Measurements from ENCODE around the gene EBPL. TPM values are rescaled to one million over a fixed set of nuclear protein-coding genes. Genes with fewer than 3 reads are reported as not detected.

The EBPL gene
- total and polyA plus RNA-seq, 2 of the 4 experiments (the other 2 are of a cell fraction): 57.9 to 65.3 TPM

DNA sequence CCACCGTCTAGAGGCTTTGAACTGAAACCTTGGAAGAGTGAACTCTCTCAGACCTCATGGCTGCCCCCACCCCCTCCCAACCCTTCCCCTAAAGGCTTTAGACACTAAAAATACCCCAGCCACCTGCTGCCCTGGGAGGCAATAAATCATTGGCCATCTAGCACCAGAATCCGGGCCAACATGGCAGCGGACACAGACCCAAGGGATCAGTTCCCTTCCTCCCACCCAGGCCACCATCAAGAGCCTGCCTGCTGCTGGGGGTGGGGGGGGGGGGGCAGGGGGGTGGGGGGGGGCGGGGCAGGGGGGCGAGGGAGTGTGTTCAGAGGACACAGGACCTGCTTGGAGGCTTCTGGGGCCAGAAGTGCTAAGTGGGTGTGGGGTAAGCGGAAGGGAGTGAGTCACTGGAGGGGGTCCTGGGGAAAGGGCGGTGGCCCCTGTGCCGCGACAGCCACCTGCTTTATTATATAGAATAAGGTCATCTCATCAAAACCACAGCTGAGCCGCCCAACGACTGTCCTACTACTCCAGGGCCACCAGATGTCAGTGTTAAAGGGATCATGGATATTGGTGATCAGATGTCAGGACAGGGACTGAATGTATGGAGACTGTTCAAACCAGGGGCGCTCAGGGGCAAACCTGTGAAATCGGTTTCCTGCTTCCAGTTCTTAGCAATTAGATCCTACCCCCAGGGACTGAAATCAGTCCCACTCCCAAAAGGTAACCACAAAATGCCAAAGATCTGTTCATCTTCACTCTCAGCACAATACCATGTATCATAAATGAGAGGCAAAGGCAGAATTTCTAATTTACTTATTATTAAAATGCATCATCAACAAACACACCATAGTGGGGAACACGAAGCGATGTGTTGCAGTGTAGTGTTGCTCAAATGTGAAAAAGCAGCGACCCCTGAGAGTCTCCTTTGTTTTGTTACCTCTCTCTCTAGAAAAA, 38.7 kb downstream of the EBPL start:
- Histone ChIP-seq H2BK20ac (ENCODE audit: low read depth, low read length) (no peak overlapping the region), H3K14ac (replicated peaks; ENCODE audit: low read depth, low read length) (no peak overlapping the region), H3K27ac (ENCODE audit: insufficient read depth, low read length) (no peak overlapping the region), H3K4ac (ENCODE audit: low read depth, low read length) (no peak overlapping the region), H4K20me1 (ENCODE audit: insufficient read depth, low read length) (peaks cover 4% of the 10 kb centered on the region; the same call in 1 of the 2 replicates), H3K56ac (ENCODE audit: extremely low read depth, insufficient read depth, low read length) (no peak overlapping the region), H2BK120ac (ENCODE audit: low read depth, low read length) (no peak overlapping the region), H3K4me1 (ENCODE audit: control insufficient read depth, insufficient read depth, low read length) (peaks cover 15% of the 10 kb centered on the region), H3K18ac (ENCODE audit: low read depth, low read length) (no peak overlapping the region), H2AK9ac (replicated peaks; ENCODE audit: low read depth, low read length, poor library complexity) (peak overlapping the region; percentile 59), H3K23ac (ENCODE audit: low read depth, low read length) (no peak overlapping the region), H3K9me3 (ENCODE audit: control insufficient read depth, insufficient read depth, low read length) (no peaks in the 10 kb centered on the region), H4K8ac (ENCODE audit: low read depth in 2 of 2, low read length in 2 of 2) (no peak overlapping the region), H3K9me1 (ENCODE audit: insufficient read depth, low read length) (peaks cover 22% of the 10 kb centered on the region), H2BK5ac (ENCODE audit: low read depth, low read length, poor library complexity, severe bottlenecking) (no peak overlapping the region), H3K27me3 (ENCODE audit: control insufficient read depth, insufficient read depth, low read length) (no peaks in the 10 kb centered on the region), H3K79me1 (ENCODE audit: low read depth in 1 of 2, low read length in 2 of 2) (no peaks in the 10 kb centered on the region), H3K4me2 (ENCODE audit: low read depth, low read length) (no peak overlapping the region), H2BK15ac (ENCODE audit: low read depth, low read length) (no peak overlapping the region), H3K9ac (ENCODE audit: low read depth, low read length) (no peak overlapping the region), H2AFZ (replicated peaks; ENCODE audit: low read length, poor library complexity) (no peak overlapping the region), H4K5ac (ENCODE audit: low read depth, low read length) (no peak overlapping the region), H3K4me3 (ENCODE audit: insufficient read depth, low read depth, low read length) (no peak overlapping the region), H2AK5ac (ENCODE audit: low read depth, low read length) (no peak overlapping the region), H4K91ac (ENCODE audit: insufficient read depth, low read depth, low read length) (no peak overlapping the region), H3K36me3 (ENCODE audit: control insufficient read depth, insufficient read depth, low read length) (peaks cover 1% of the 10 kb centered on the region; the same call in 1 of the 2 replicates)
- in situ Hi-C loops (cut with MboI; ENCODE audit: low sequenced_read_pairs): loop anchor here (25.0 kb wide), 2 partner anchors 1260 to 1410 kb away; partner anchors contain the start of gene RNASEH2B
- intact Hi-C loops (cut with micrococcal nuclease): no loop called here
- TF ChIP-seq, protein P1, sequence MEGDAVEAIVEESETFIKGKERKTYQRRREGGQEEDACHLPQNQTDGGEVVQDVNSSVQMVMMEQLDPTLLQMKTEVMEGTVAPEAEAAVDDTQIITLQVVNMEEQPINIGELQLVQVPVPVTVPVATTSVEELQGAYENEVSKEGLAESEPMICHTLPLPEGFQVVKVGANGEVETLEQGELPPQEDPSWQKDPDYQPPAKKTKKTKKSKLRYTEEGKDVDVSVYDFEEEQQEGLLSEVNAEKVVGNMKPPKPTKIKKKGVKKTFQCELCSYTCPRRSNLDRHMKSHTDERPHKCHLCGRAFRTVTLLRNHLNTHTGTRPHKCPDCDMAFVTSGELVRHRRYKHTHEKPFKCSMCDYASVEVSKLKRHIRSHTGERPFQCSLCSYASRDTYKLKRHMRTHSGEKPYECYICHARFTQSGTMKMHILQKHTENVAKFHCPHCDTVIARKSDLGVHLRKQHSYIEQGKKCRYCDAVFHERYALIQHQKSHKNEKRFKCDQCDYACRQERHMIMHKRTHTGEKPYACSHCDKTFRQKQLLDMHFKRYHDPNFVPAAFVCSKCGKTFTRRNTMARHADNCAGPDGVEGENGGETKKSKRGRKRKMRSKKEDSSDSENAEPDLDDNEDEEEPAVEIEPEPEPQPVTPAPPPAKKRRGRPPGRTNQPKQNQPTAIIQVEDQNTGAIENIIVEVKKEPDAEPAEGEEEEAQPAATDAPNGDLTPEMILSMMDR (conservative IDR thresholded peaks at IDR 0.05; ENCODE audit: low read depth, low read length): peak; percentile 32; the same call in 1 of the 2 replicates
- TF ChIP-seq MXI1 (IDR thresholded peaks at IDR 0.05; ENCODE audit: borderline replicate concordance, low read depth, low read length): no peak
- TF ChIP-seq RAD21 (IDR thresholded peaks at IDR 0.05; ENCODE audit: low read length): peak; percentile 33; the same call in 1 of the 2 replicates
- WGBS, 2 experiments (ENCODE audit: extremely low coverage in 2 of 2, insufficient read length in 1 of 2): no CpG with 5 or more reads among the region's 16 CpGs
- dilution Hi-C loops (cut with HindIII; ENCODE audit: low sequenced_read_pairs, unreplicated experiment): no loop called here
- no TSS peak for BruUV-seq (replicated peaks)
- ATAC-seq (ENCODE audit: low read depth) (no peak), DNase-seq (peak; percentile 10)
- ChIA-PET CTCF (no interaction called here), POLR2A (ENCODE audit: unreplicated experiment) (no interaction called here)
